ENCODE results near the gene OTULINL.

Gene OTULINL

DNA sequence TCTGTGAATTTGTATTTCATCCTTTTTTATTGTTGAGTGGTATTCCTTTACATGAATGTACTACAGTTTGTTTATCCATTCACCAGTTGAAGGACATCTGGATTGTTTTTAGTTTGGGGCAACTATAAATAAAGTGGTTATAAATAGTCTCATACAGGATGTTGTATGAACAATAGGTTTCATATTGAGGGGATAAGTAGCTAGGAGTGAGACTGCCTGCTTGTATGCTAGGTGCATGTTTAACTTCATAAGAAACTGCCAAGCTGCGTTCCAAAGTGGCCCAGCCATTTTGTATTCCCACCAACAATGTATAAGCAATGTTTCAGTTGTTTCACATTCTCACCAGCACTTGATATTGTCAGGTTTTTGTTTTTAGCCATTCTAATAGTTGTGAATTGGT lies 21.5 kb downstream of the OTULINL start:
- DNase-seq = no peak

DNA sequence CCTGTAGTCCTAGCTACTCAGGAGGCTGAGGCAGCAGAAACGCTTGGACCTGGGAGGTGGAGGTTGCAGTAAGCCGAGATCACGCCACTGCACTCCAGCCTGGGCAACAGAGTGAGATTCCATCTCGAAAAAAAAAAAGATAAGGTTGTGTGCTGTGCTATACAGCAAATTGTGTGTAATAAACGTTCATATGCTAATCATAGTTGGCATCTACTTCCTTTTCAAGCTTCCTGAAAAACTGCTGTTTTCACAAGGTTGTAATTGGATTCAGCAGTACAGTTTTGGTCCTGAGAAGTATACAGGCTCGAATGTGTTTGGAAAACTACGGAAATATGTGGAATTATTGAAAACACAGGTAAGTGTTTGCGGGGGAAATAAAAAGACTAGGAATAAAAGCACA lies 25.5 kb downstream of the OTULINL start:
- no peak for DNase-seq

DNA sequence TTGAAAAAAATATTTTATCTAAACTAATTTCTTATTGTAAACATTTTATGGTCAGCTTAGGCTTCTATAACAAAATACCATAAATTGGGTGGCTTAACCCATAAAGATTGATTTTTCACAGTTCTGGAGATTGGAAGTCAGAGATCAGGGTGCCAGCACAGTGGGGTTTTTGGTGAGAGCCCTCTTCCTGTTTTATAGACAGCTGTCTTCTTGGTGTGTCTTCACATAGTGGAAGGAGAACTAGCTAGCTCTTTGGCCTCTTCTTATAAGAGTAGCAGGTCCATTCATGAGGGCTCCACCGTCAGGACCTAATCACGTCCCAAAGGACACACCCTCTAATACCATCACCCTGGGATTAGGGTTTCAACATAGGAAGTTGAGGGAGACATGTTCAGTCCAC lies 26.6 kb downstream of the OTULINL start:
- DNase-seq = no peak

DNA sequence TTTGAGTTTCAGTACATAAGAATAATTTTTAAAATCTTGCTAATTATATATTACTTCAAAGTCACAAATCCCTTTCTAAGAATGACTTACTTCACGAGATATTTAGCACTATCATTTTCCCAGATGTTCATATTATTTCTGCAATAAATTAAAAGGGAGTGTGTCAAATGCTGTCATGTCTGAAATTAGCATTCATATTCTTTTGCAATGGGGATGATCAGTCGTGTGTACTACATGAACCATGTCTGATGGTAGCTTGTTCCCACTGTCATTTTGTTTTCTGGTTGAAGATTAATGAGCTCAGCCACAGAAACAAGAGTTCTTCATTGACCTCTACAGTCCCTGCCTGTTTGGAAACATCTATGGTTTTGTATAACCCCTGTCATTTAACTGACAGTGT lies 30.1 kb downstream of the OTULINL start:
- DNase-seq = no peak

DNA sequence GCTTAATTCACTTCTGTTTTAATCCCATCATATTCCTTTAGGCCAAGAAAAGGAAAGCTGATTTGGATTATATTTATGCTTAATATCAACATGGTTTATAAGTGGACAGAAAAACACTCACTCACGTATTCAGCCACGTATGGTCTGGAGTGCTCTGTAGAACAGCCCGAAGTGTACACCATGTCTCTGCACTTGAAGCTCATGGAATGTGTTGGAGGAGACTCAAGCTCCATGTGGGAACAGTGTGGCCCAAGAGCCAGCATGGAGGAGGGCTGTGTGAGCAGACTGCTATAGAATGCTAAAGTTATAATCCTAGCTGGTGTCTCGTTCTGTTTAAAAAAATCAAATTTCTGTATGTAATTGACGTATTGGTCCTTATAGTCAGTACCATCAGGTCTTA lies 32.9 kb downstream of the OTULINL start:
- DNase-seq = no peak

DNA sequence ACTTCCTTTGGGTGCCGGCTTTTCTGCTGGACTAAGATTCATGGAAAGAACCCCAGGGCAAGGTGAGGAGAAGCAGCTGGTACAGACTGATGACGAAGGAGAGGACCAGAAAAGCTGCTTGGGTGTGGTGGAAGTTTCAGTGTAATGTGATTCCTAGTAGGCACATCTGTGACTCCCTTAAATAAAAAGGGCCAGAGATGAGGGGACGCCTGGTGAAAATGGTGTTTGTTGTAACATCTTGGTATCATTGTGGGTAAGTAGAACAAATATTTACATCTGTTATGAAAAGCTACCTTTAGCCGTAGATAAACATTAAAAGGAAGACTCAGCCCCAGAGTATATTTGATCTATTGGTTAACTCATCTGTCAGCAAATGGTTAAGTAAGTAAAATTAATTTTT lies 33.8 kb downstream of the OTULINL start:
- DNase-seq = no peak

DNA sequence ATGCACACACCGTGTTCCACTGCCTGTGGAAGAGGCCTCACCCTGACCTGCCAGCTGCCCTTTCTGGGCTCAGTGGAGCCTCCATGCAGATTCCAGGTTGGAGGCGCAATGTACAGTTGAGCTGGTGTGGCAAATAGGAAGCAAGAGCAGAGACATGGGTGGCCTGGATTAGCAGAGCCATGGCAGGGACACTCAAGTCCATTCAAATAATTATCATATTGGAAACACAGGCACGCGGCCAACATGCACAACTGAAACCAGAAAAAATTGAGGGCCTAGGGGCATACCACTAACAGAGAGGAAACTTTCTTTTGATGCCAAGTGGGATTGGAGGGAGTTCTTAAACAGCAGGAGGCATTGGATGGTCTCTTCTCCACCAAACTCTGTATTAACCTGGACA lies 35.8 kb downstream of the OTULINL start:
- DNase-seq = no peak

DNA sequence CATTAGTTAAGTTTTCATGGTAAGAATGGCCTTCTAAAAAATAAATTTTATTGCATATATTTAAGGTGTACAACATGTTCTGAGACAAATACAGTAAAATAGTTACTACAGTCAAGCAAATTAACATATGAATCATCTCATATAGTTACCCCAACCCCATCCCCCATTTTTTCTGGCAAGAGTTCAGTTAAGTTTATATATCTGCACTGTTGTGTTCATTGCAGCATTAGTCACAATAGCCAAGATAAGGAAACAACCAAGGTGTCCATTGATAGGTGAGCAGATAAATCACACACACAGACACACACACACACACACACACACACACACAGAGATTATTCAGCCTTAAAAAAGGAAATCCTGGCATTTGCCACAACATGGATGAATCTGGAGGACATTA lies 45.7 kb downstream of the OTULINL start:
- DNase-seq = no peak

DNA sequence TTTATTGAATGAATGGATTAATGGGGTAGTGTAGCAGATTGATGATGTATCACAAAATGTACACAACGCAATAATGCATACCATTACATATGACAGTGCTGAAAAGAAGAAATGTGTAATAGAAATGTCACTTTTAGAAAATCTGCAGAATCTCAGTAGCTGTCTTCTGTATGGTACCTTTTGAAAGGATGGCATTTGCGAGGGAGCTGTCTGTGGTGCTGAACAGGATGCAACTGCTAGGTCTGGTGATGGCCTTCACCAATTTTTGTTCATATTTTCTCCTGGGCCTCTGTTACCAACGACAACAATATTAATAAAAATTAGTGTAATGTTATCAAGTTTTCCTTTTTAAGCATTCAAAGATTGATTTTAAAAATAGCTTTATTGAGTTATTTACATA lies 46.8 kb downstream of the OTULINL start:
- peak; percentile 18 to 20 for DNase-seq

DNA sequence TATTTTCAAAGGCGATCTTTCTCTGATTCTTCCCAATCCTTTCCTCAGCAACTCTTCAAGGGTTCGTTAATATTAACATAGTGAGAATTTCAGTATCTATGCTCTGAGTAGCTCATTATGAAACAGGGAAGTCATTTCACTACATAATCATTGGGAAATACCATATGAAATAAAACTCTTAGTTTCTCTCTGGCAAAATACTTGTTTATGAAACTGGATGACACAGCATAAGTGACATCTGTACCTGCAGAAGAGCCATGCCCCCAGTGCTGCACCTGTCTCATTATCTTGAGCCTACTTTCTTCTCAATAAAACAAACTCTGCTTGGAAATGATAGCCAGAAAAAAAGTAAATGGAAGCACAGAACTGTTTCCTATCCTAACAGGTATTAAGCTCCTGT lies 49.1 kb downstream of the OTULINL start:
- no peak for DNase-seq

DNA sequence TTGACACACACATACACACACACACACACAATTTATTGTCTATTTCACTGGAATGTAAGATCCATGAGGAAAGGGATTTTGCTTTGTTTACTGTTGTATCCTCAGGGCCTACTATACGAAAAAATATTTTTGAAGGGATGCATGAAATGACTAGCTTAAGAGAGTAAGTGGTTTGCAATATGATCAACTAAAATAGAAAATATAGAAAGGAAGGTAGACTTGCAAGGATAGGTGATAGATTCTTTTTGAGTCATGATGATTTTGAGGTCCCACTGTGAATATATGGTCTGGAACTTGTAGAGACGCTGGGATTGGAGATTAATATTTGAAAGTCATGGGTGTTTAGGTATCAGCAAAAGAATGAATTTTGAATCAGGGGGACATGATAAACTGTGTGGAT lies 54.1 kb downstream of the OTULINL start:
- DNase-seq = no peak

DNA sequence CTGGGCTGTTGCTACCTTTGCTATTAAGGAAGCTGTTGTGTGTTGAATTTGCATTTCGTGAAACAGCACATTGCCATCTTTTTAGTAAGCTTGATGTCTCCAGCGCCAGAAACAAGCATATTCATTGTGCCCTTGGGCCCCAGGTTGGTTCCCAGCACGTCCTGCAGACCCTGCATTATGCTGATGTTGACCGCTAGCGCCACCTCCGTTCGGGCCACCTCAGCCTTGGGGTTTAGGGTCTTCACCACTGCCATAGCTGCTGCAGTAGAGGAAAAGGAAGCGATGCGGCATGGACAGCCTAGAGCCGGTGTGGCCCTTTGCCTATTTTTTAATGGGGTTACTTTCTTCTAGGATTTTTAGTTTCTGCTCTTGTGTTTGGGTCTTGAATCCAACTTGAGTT lies 59.2 kb downstream of the OTULINL start:
- DNase-seq = no peak

DNA sequence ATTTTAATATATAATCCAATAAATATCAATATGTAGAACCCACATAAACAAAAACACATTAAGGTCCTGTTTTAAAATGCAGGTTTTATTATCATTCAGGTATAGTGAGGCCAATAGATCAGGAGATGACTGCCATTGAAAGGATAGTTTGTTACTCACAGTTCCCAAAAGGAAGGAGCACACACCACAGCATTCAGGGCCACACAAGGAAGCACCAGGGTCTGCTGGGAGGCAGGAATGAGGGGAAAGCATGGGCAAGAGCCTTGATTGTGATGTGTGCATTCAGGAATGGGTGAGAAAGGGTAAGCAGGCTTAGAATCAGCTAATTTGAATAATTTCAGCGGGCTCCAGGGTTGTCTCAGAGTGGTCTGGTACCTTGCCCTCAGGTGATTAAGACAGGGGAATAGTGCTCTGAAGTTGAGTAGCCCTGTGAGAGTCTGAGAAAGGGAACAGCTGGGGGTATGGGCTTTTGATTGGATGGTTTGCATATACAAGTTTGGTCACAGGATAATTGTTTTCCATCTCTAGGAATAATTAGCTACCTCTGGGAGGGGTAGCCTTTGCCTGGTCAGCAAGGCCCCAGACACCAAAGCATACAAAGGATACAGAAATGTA lies 63.1 kb downstream of the OTULINL start:
- DNase-seq = no peak

DNA sequence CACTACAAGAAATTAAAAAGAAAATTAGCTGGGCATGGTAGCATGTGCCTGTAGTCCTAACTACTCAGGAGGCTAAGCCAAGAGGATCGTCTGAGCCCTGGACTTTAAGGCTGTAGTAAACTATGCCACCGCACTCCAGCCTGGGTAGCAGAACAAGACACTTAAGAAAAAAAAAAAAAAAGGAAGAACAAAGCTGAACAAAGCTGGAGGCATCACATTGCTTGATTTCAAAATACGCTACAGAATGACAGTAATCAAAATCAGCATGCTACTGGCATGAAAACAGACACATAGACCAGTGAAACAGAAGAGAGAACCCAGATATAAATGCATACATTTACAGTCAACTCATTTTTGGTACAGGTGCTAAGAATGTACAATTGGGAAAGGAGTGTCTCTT lies 68.5 kb downstream of the OTULINL start:
- no peak for DNase-seq

DNA sequence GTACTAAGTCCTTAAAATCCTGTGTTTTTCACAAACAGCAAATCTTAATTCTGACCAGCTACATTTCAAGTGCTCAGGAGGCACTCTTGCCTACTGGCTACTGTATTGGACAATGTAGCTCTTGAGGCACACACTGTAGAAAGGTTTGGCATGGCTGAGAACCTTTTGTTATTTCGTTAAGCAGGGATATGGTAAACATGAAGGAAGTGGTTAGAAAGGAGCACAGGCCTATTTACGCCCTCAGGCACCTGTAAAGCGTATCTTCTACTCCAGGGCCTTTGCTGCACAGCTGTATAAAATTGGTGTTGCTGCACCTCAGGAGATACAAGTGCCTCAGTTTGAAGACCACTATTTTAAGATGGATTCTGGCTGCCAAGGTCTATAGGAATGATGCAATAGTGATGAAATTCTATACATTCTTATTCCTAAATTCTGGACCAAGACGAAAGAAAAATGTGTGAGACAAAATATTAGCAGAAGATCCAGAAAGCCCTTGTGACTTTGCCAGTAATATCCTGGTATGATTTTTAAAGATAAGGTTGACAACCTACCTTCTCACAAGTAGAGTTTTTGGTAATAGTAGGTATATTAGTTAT lies 73.7 kb downstream of the OTULINL start:
- no peak for DNase-seq

DNA sequence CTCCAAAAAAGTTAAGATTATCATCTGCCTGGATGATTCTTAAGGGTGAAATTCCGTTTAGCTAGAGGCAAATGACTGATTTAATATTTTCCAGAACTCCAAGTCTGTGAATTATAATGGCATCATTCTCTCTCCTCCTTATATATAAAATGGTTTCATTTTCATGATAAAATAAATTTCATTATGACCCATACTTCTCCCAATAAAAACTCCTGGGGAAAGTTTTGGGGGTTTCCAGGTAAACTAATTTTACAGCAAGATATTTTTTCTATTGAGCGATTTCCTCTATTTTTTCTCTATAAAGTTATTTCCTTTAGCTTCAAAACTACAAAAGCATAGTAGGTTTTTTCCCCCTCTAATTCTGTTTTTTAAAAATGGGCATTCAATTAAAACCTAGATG lies 75.3 kb downstream of the OTULINL start:
- DNase-seq = no peak

DNA sequence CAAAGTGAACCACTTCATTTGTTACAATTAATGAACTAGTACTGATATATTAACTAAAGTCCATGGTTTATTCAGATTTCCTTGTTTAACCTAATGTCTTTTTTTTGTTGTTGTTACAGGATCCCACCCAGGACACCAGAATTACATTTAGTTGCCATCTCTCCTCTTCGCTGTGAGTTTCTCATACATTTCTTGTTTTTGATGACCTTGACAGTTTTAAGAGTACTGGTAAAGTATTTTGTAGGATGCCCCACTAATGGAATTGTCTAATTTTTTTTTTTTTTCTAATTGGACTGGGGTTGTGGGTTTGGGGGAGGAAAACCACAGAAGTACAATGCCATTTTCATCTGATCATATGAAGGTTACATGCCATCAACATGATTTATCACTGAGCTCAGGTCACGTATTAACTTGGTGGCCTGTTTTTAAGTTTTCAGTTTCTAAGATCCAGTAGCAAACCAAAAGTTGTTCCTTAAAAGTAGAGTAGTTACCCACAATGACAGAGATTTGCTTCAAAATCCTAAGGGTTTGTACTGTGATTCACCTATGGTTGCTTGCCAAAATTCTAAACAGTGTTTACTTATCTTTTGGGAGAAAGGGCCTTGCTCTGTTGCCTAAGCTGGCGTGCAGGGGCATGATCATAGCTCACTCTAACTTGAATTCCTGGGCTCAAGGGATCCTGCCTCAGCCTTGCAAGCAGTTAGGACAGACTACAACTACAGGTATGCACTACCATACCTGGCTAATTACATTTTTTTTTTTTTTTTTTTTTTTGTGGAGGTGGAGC lies 78.4 kb downstream of the OTULINL start:
- no peak for DNase-seq

DNA sequence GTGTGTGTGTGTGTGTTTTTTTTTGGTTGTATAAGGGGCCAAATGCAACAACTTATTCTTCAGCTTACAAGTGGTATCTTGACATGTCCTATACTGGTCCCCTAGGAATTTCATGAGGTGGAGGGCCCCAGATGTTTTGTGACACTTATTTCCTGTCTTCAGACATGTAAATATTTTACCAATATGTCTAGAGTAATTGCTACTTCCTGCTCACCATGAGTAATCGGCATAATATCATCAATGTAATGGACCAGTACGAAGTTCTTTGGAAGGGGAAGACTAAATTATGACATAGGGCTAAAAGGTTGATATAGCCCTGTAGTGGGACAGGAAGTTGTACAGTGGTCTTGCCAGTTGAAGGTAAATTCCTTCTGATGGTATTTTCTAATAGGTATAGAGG lies 79.2 kb downstream of the OTULINL start:
- DNase-seq = no peak
